ENCODE results near the gene DMWD.
A peak's percentile ranks its signal among the peaks of the same experiment; 100 is the strongest.

DNA sequence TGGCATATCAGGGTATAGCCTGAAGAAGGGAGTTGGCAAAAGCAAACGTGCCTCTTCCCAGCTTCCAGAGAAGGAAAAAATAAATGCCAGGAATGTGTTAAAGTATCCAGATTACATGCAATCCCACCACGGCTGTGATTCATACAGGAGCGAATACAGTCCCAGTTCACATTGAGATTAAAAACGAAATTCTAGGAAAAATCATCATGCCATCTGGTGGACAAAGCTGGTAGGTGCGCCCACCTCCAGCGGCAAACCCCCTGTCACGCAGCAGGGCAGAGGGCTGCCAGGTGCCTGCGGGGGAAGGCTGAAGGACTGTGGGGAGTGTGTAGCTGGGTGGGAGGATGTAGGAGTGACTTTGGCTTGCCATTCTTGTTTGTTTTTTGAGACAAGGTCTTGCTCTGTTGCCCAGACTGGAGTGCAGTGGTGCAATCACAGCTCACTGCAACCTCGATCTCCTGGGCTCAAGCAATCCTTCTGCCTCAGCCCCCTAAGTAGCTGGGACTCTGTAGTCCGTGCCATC is 6.4 kb upstream of the DMWD start:
- TF ChIP-seq GATA2 (CRISPR knock-in tag; IDR thresholded peaks at IDR 0.05) (no peak), SIN3A (IDR thresholded peaks at IDR 0.05; ENCODE audit: borderline replicate concordance, low read depth, low read length) (no peak), EP300 (IDR thresholded peaks at IDR 0.05; ENCODE audit: borderline replicate concordance in 1 of 2, low read depth in 1 of 2, low read length in 1 of 2) (no peak), TCF12 (IDR thresholded peaks at IDR 0.05) (no peak), YY1 (IDR thresholded peaks at IDR 0.05; ENCODE audit: low read depth) (no peak), MAX (IDR thresholded peaks at IDR 0.05; ENCODE audit: low read depth) (no peak), POLR2AphosphoS5 (IDR thresholded peaks at IDR 0.05; ENCODE audit: low read depth, low read length) (no peak), JUND (IDR thresholded peaks at IDR 0.05) (no peak), ZBTB33 (IDR thresholded peaks at IDR 0.05; ENCODE audit: borderline replicate concordance, low read depth) (no peak)
- TF ChIP-seq, protein P1, sequence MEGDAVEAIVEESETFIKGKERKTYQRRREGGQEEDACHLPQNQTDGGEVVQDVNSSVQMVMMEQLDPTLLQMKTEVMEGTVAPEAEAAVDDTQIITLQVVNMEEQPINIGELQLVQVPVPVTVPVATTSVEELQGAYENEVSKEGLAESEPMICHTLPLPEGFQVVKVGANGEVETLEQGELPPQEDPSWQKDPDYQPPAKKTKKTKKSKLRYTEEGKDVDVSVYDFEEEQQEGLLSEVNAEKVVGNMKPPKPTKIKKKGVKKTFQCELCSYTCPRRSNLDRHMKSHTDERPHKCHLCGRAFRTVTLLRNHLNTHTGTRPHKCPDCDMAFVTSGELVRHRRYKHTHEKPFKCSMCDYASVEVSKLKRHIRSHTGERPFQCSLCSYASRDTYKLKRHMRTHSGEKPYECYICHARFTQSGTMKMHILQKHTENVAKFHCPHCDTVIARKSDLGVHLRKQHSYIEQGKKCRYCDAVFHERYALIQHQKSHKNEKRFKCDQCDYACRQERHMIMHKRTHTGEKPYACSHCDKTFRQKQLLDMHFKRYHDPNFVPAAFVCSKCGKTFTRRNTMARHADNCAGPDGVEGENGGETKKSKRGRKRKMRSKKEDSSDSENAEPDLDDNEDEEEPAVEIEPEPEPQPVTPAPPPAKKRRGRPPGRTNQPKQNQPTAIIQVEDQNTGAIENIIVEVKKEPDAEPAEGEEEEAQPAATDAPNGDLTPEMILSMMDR (IDR thresholded peaks at IDR 0.05), result peak; percentile 87
- TF ChIP-seq, protein P2, sequence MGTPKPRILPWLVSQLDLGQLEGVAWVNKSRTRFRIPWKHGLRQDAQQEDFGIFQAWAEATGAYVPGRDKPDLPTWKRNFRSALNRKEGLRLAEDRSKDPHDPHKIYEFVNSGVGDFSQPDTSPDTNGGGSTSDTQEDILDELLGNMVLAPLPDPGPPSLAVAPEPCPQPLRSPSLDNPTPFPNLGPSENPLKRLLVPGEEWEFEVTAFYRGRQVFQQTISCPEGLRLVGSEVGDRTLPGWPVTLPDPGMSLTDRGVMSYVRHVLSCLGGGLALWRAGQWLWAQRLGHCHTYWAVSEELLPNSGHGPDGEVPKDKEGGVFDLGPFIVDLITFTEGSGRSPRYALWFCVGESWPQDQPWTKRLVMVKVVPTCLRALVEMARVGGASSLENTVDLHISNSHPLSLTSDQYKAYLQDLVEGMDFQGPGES (IDR thresholded peaks at IDR 0.05; ENCODE audit: low read depth, low read length), result no peak

Data from SK-N-SH (cell line).